GM18502 (cell line): ENCODE measurements around the gene DCC.
"Not testable (repeated sequence)": the region's sequence is repeated elsewhere in the genome, so short reads cannot be mapped to it uniquely, and the experiment has no call there.

Experiments used
- ATAC-seq: cut with Tn5 transposase; IDR thresholded peaks from one replicate; pipeline ENCODE4 v1.9.1; 2021; ENCODE audit warnings: mild to moderate bottlenecking; ENCODE audit not compliant: unreplicated experiment, poor library complexity

Gene DCC

DNA sequence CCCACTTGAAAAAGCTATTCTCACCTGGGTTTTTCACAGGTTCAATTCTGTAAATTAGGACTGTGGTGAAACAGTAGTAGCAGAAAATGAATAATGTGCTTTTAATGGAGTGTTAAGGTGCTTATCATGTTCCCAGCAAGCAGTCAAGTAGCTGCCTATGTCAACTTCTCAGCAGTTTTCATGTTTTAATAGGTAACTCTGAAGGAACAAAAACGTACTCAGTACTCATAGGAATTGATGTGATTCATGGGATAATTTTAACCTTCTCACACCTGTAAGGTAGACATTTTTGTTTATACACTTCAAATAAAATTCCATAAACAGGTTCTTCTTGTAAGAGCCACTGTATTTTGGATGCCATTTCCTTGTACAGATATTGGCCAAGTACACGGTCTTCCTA is 1082.9 kb downstream of the DCC start:
- no peak for ATAC-seq

- ATAC-seq: no peak
Observed at GRCh38 chr18:53426666-53427184, 1086.7 kb downstream of the DCC start.

DNA sequence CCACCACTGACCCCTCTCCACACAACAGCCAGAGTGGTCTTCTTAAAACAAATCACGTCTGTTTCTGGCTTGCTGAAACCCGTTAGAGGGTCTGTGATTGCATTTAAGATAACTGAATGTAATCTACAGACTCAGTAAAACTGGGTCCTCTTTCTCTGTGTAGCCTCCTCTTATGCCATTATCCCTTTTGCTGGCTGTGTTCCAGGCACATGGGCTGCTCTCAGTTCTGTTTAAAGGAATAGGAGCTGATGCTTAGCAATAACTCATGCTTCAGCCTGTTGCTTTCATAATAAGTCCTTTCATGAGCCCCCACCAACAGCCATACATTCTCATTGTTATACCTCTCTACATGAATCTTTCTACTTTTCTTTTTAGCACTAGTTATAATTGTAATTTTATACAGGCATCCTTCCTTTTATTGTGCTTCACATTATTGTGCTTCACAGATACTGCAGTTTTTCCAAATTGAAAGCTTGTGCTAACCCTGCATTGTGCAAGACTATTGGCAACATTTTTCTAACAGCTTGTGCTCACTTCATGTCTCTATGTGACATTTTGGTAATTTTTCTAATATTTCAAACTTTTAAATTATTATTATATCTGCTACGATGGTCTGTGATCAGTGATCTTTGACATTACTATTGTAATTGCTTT is 1101.9 kb downstream of the DCC start:
- ATAC-seq: no peak

DNA sequence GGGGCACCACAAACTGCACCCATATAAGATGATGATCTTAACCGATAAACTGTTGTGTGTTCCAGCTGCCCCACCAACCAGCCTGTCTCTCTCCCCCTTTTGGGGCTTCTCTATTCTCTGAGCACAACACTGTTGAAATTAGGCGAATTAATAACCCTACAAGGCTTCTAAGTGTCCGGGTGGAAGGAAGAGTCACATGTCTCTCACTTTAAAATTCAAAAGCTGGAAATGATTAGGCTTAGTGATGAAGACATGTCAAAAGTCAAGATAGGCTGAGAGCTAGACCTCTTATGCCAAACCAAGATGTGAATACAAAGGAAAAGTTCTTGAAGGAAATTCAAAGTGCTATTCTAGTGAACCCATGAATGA is 1102.4 kb downstream of the DCC start:
- ATAC-seq: no peak

- no peak for ATAC-seq
Observed at GRCh38 chr18:53443336-53443735, 1103.3 kb downstream of the DCC start.

DNA sequence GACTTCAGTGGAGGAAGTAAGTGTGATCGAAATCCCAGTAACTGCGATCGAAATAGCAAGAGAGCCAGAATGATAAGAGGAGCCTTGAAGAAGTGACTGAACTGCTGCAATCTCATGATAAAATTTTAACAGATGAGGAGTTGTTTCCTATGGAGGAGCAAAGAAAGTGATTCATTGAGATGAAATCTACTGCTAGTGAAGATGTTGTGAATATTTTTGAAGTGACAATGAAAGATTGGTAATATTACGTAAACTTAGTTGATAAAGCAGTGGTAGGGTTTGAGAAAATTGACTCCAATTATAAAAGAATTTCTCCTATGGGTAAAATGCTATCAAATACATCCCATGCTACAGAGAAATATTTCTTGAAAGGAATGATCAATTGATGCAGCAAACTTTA is 1103.8 kb downstream of the DCC start:
- ATAC-seq: no peak

DNA sequence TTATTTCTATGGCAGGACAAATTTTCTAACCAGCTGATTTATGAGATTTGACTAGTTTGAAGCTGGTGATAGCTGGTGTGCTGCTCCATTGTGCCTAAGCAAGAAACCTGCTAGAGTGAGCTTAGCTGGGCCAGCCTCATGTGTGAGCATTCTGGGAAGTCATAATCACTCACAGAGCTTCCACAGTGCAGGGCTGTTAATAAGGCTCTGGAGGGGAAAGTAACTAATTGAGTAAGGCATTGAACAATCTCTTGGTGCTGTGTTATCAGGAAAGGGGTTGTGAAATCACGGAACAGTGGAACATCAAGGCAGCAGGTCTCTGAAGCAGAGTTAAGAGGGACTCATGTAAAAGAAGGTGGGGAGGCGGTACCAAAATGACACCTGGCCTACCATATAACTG is 1111.9 kb downstream of the DCC start:
- ATAC-seq: no peak

- no peak for ATAC-seq
Observed at GRCh38 chr18:53457068-53457467, 1117.1 kb downstream of the DCC start.

GRCh38 chr18:53458268-53458667 is 1118.3 kb downstream of the DCC start:
- ATAC-seq: no peak

GRCh38 chr18:53458944-53459580 is 1119.1 kb downstream of the DCC start:
- ATAC-seq: no peak

GRCh38 chr18:53467756-53468155 is 1127.8 kb downstream of the DCC start:
- ATAC-seq: no peak

DNA sequence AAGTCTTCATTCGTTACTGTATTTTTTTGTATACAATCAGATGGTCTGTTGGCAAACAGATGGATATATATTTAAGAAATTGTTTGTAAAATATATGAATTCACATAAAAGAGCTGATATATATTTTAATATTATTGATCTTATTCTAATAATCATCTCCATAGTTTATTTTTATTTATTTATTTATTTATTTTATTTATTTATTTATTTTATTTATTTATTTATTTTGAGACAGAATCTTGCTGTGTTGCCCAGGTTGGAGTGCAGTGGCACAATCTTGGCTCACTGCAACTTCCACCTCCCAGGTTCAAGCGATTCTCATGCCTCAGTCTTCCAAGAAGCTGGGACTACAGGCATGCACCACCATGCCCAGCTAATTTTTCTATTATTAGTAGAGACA is 1128.2 kb downstream of the DCC start:
- ATAC-seq: not testable (repeated sequence)

- no peak for ATAC-seq
Observed at GRCh38 chr18:53472546-53472945, 1132.5 kb downstream of the DCC start.

DNA sequence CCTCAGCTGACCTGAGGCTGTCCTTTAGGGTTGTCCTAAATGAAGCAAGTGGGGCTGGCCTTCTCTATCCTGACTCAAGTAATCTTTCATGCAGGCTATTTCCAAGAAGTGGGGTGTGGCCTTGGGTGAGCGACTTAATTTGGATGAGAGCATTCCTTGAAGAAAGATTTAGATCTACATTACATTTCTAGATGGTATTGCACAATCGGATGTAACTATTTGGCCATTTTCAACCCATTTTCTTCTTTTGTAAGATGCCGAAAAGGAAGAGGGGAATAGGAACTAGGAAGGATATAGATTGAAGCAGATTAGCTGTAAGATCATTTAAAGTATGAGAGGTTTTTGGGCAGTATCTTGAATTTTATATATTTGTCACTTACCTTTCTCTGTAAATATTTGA is 1138.2 kb downstream of the DCC start:
- ATAC-seq: no peak

- no peak for ATAC-seq
Observed at GRCh38 chr18:53486296-53486695, 1146.3 kb downstream of the DCC start.

GRCh38 chr18:53489266-53489665 is 1149.3 kb downstream of the DCC start:
- ATAC-seq: no peak

DNA sequence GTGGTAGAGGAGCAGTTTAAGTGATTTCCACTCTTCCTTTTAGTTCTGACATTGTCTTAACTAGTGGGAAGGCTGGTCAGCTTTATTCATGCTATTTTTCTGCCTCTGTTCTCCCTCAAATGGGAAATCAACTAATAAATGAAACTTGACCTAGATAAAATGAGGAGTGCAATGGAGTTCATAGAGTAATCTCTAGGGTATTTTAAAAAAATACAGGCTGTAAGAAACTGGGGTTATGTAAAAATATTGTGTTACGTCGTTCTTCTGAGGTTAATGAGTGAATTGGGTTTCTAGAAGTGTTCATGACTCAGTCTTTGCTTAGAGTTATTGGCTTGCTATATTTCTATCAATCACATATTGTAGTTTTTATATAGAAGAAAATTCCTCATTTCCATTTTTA is 1150.0 kb downstream of the DCC start:
- ATAC-seq: no peak

DNA sequence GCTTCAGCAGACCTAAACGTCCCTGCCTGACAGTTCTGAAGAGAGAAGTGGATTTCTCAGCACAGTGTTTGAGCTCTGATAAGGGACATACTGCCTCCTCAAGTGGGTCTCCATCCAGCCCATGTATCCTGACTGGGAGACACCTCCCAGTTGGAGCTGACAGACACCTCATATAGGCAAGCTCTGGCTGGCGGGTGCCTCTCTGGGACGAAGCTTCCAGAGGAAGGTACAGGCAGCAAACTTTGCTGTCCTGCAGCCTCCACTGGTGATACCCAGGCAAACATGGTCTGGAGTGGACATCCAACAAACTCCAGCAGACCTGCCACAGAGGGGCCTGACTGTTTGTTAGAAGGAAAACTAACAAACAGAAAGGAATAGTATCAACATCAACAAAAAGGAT is 1156.0 kb downstream of the DCC start:
- ATAC-seq: no peak

DNA sequence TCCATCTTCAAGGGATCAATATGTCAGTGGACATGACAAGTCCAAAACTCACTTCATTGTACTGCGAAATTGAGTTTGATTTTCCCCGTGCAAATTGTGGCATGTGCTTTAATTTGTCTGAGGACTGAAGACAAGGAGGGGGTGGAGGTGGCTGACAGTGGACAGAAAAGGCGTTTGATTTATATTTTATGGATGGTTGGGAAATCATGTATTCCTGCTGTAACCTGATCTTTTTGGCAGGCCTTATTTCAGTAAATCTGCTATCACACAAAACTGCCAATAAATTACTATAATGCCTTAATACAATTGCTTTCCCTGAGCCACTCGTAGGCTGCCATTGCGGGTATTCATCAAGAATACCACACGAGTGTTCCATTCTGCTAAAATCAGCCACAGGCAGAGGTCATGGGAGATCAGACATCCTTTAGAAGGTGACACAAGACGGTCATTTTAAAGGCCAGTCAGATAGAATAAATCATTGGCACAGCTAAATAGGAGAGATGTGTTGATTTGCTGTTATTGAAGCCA is 1164.0 kb downstream of the DCC start:
- no peak for ATAC-seq

GRCh38 chr18:53508529-53508928 is 1168.5 kb downstream of the DCC start:
- ATAC-seq: no peak

GRCh38 chr18:53509886-53510285 is 1169.9 kb downstream of the DCC start:
- no peak for ATAC-seq

DNA sequence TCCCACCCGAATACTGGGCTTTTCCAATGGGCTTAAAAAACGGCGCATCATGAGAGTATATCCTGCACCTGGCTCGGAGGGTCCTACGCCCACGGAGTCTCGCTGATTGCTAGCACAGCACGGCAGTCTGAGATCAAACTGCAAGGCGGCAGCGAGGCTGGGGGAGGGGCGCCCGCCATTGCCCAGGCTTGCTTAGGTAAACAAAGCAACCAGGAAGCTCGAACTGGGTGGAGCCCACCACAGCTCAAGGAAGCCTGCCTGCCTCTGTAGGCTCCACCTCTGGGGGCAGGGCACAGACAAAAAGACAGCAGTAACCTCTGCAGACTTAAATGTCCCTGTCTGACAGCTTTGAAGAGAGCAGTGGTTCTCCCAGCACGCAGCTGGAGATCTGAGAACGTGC is 1171.7 kb downstream of the DCC start:
- ATAC-seq: not testable (repeated sequence)
